GM19328 (cell line): Measurements from ENCODE around the gene PDZK1.
"Not testable (repeated sequence)": the region's sequence is repeated elsewhere in the genome, so short reads cannot be mapped to it uniquely, and the experiment has no call there.

Experiments used
- ATAC-seq: cut with Tn5 transposase; IDR thresholded peaks from one replicate; pipeline ENCODE4 v1.9.1; 2021; ENCODE audit warnings: mild to moderate bottlenecking, moderate library complexity; ENCODE audit not compliant: unreplicated experiment

Gene PDZK1

DNA sequence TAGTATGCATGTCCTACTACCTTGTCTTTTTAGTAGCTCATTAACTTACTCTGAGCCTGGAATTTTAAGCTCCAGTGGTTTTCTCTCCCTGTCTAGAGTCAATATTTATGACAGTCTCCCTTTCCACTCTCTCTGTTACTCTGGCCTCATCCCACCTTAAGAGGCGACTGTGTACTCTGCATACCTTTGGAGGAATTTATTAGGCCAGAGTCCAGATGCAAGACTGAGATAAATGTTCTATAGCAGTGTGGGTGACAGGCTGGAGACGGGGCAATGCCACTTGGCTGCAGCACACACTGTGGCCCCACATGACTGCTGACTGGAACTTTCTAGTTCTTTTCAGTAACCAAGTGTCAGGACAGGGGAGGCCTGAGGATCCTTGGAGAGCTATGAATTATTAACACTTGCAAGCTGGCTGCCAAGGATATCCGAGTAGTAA is 4.1 kb upstream of the PDZK1 start:
- no peak for ATAC-seq

- no peak for ATAC-seq
Measured at GRCh38 chr1:145710291-145711027, 3.3 kb upstream of the PDZK1 start.

DNA sequence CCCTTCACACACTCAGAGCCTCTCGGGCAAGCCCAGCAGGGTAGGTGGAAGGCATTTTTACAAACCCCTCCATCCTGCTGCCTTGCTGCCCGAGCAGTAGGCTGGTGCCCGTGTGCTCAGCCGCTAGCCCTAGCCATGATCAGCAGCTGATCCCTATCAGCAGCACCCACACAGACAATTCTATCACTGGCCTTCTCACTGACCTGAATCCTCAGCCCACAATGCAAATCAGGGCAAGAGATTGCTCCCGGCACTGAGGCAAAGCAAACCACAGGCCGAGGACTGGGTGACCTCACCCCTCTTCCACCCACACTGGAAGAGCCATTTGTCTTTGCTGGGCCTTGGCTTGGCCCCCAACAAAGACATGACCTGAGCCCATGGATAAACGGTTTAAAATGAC is 895 bp upstream of the PDZK1 start:
- no peak for ATAC-seq

DNA sequence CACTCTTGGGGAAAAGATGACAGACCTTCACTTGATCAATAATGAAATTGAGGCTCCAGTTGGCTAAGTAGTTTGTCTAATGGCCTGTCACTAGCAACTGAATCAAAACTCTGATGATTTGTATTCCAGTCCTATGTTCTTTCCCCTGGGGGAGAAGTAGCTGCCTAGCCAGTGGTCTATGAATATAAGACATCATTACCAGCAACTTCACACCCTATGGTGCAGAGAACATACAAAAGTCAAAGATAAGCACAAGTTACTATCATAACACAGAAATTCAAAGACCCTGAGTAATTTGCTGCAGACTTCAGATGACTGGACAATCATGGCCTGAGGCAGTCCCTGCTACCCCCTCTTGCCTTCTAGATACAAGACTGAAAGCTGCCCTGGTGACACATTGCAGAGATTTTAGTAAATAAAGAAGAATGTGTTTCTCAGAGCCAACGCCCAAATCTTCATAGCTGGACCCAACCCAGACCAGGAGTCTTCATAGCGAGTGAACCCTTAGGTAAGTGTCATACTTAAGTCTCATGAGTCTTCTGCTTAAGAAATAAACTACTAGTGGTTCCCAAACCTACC is 993 bp downstream of the PDZK1 start:
- ATAC-seq, result no peak

DNA sequence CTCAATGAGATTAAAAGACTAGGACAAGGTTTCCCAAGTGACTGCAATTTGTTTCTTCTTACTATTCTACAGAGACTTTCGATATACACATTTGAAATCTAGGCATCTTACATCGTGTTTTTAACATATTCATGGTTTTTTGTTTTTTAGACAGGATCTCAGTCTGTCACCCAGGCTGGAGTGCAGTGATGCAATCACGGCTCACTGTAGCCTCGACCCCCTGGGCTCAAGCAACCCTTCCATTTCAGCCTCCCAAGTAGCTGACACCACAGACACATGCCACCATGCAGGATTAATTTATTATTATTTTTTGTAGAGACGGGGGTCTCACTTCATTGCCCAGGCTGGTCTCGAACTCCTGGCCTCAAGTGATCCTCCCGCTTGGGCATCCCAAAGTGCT is 1.5 kb downstream of the PDZK1 start:
- no peak for ATAC-seq

DNA sequence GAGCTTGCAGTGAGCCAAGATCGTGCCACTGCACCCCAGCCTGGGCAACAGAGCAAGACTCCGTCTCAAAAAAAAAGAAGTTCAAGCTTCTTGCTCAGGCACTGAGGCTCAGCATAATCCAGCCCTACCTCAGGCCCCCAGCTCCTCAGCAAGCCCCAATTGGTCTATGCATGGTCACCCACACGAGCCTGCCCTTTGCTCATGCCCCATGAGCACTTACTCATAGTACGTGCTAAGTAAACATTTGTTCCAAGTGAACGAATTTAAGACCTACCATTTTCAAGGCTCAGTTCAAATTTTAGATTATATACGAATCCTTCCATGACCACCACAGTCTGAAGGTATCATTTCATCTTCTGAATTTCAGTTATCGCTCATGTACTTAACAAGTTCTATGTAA is 4.3 kb downstream of the PDZK1 start:
- no peak for ATAC-seq

DNA sequence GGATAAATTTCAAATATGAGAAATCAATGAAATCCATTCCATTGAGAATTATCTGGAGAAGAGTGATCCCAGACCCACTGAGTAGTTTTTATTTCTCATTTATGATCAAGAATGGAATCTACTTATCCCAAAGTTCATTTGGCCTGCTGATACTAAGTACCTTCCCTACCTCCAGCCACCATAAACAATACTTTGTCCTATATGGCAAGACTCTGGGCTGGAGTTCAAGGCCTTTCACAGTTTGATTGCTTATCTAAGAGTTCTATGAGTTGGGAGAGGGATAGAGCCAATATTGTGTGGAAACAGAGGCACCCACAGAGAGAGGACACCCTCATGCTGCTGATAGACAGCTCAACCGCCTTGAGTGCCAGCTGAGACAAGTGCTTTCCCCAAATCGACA is 5.1 kb downstream of the PDZK1 start:
- no peak for ATAC-seq

DNA sequence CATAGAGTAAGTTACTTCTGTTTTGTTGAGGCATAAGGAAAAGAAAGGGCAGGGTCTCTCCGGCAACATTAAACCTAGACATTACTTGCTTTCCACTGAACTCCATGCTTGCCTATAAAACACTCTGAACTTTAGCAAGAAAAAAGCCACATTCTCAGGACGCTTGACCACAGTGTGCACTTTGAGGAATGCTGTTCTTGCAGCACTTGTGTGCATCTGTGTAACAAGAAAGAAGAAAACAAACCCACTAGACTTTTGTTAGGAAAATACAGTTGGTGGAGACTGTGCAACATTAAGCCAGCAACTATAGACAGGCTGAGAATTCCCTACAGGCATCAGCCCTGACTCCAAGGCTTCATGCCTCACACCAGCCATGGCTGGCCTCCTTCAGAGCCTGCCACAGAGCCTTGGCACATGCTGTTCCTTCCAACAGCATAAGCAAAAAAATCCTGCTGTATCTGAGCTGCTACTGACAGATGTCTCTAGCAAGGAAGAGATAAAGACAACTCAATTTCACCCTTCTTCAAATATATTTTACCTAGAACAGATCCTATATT is 5.8 kb downstream of the PDZK1 start:
- ATAC-seq, result no peak

- no peak for ATAC-seq
Measured at GRCh38 chr1:145696630-145696960, 10.6 kb downstream of the PDZK1 start.

- ATAC-seq, result no peak
Measured at GRCh38 chr1:145695821-145696629, 11.1 kb downstream of the PDZK1 start.

- no peak for ATAC-seq
Measured at GRCh38 chr1:145692785-145693443, 14.3 kb downstream of the PDZK1 start.

- ATAC-seq, result no peak
Measured at GRCh38 chr1:145690587-145691558, 16.3 kb downstream of the PDZK1 start.

GRCh38 chr1:145689922-145690321 is 17.2 kb downstream of the PDZK1 start:
- ATAC-seq, result no peak

DNA sequence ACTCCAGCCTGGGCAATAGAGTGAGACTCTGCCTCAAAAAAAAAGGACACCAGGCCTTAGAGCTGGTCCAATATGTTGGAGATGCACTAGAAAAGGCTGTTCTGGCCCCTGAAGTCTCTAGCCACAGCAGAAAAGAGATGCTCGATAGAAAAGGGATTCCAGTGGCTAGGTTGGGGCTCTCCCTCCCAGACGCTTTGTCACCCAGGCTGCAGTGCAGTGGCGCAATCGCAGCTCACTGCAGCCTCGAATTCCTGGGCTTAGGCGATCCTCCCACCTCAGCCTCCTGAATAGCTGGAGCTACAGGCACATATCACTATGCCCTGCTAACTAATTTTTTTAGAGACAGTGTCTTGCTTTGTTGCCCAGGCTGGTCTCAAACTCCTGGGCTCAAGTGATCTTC is 18.2 kb downstream of the PDZK1 start:
- ATAC-seq, result no peak

DNA sequence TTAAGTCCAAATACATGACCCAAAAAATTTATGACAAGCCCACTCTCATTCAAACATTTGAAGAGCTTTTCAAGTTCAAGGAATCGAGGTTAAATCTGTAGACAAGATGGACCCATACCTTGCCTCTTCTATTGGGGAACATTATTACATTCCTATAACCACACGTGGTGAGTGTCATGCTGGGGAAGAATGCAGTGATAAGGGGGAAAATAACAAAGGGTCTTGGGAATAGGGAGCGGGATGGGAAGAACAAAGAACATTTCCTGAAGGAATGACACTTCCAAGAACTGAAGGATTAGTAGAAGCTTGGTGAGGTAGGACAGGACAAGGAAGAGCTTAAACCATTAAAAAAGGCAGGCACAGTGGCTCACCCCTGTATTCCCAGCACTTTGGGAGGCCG is 18.8 kb downstream of the PDZK1 start:
- no peak for ATAC-seq

GRCh38 chr1:145686078-145686477 is 21.1 kb downstream of the PDZK1 start:
- not testable (repeated sequence) for ATAC-seq

- ATAC-seq, result not testable (repeated sequence)
Measured at GRCh38 chr1:145684858-145685257, 22.3 kb downstream of the PDZK1 start.

GRCh38 chr1:145673217-145673616 is 34.0 kb downstream of the PDZK1 start:
- ATAC-seq, result not testable (repeated sequence)

DNA sequence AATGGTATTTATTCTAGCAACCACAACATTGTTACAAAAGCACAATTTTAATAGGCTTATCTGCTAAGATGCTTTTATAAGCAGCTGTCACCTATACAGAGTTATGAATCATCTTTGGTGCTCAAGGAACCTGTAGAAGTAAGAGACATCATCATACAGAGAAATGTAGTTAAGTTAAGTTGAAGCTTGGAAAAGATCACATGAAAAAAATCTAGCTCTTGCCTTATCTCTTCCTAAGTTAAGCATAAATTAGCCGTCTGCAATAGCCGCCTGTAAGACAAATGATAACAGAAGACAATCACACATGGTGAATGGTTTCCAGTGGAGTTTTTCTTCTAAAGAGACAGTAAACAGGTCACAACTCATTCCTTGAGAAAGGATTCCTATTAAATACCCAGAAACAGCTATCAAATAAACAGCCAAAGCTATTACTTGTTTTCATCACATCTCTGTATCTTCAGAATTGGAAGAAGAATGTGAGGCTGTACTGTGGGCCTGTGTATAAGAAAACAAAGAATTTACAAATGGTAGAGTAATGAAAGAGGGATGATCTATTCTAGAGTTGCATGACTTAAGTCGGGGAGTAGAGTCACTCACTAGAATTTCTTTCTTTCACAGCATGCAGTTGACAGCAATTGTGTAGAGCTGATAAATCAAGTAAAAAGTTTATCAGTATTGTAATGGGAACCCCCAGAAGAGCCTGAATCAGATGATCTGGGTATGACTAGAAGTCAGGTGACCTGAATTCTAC is 36.0 kb downstream of the PDZK1 start:
- not testable (repeated sequence) for ATAC-seq
